NCI-H1417 (cell line): ENCODE results near the gene RAN.
"Not testable (repeated sequence)": the region's sequence is repeated elsewhere in the genome, so short reads cannot be mapped to it uniquely, and the experiment has no call there.

Experiments
- DNase-seq, 3 experiments: peaks; one replicate each; lab custom pipeline; 2025; lab: John Stamatoyannopoulos, UW

The RAN gene

GRCh38 chr12:130849561-130850417 is 22.1 kb upstream of the RAN start:
- no peak for DNase-seq

GRCh38 chr12:130850418-130851021 is 21.3 kb upstream of the RAN start:
- DNase-seq: no peak

GRCh38 chr12:130856088-130856487 is 15.8 kb upstream of the RAN start:
- no peak for DNase-seq

- DNase-seq: no peak
These were observed 13.8 kb upstream of the RAN start for GRCh38 chr12:130858084-130858483.

GRCh38 chr12:130859161-130859560 is 12.7 kb upstream of the RAN start:
- DNase-seq: no peak

- peak in 1 of 3 experiments; percentile 48 for DNase-seq
These were observed 11.6 kb upstream of the RAN start for GRCh38 chr12:130860311-130860710.

- no peak for DNase-seq
These were observed 9.7 kb upstream of the RAN start for GRCh38 chr12:130862161-130862560.

GRCh38 chr12:130862771-130863170 is 9.1 kb upstream of the RAN start:
- DNase-seq: not testable (repeated sequence)

- DNase-seq: no peak
These were observed 8.6 kb upstream of the RAN start for GRCh38 chr12:130863298-130863697.

- no peak for DNase-seq
These were observed 3.5 kb upstream of the RAN start for GRCh38 chr12:130868412-130868811.

- peak; percentile 14 to 83 (median 66) for DNase-seq
These were observed 1.2 kb upstream of the RAN start for GRCh38 chr12:130870442-130871285.

- peak; percentile 42 to 89 (median 70) for DNase-seq
These were observed 572 bp downstream of the RAN start for GRCh38 chr12:130872179-130873096.

GRCh38 chr12:130873106-130873795 is 1.4 kb downstream of the RAN start:
- no peak for DNase-seq

GRCh38 chr12:130873825-130874224 is 2.0 kb downstream of the RAN start:
- no peak for DNase-seq

- no peak for DNase-seq
These were observed 2.8 kb downstream of the RAN start for GRCh38 chr12:130874696-130875095.

- DNase-seq: no peak
These were observed 3.3 kb downstream of the RAN start for GRCh38 chr12:130875193-130875592.

GRCh38 chr12:130875708-130876107 is 3.8 kb downstream of the RAN start:
- DNase-seq: peak in 1 of 3 experiments; percentile 21

- DNase-seq: no peak
These were observed 4.4 kb downstream of the RAN start for GRCh38 chr12:130876297-130876696.

GRCh38 chr12:130876758-130877157 is 4.9 kb downstream of the RAN start:
- DNase-seq: no peak

GRCh38 chr12:130877333-130877732 is 5.5 kb downstream of the RAN start:
- no peak for DNase-seq
